Heart right ventricle (tissue), 16 donors: ENCODE results near the gene TMC5. TPM values are rescaled to one million over a fixed set of nuclear protein-coding genes. Genes with fewer than 3 reads are reported as not detected.

Experiments
- ATAC-seq, 8 donors: fragments of 200-7000 bp; cut with Tn5 transposase; one replicate each; pipeline ENCODE4 v1.9.1; 2020; ENCODE audit warnings: mild to moderate bottlenecking in 8 of 8, moderate library complexity in 8 of 8, moderate number of reproducible peaks in 1 of 8
- DNase-seq, 2 donors: peaks; one replicate each; pipeline ENCODE4 v3.0.0-alpha.2; 2020
- H3K27ac ChIP-seq, 10 donors: fragments of 200-600 bp; sonication (generic) in 2 of 10; one replicate each; pipeline versions ENCODE4 v1.5.0 to v1.8.0; 2020 to 2022; ENCODE audit warnings: mild to moderate bottlenecking in 3 of 10
- H3K27me3 ChIP-seq, 7 donors: fragments of 200-600 bp; one replicate each; pipeline ENCODE4 v1.8.0; 2021 to 2022; ENCODE audit warnings: mild to moderate bottlenecking in 2 of 7
- H3K36me3 ChIP-seq, 9 donors: fragments of 200-600 bp; sonication (generic) in 1 of 9; one replicate each; pipeline versions ENCODE4 v1.5.0 to v1.8.0; 2020 to 2022; ENCODE audit warnings: mild to moderate bottlenecking in 2 of 9
- H3K4me1 ChIP-seq, 9 donors: fragments of 200-600 bp; sonication (generic) in 1 of 9; one replicate each; pipeline versions ENCODE4 v1.5.0 to v1.8.0; 2020 to 2022; ENCODE audit warnings: mild to moderate bottlenecking in 4 of 9
- H3K4me3 ChIP-seq, 10 donors: fragments of 200-600 bp; sonication (generic) in 2 of 10; one replicate each; pipeline versions ENCODE4 v1.5.0 to v1.8.0; 2020 to 2022; ENCODE audit warnings: mild to moderate bottlenecking in 7 of 10, moderate library complexity in 2 of 10
- H3K9me3 ChIP-seq, 11 donors: fragments of 200-600 bp in 10 of 11; sonication (generic) in 2 of 11; one replicate each; pipeline versions ENCODE4 v1.5.0 to v1.8.0; 2013 to 2022; ENCODE audit warnings: mild to moderate bottlenecking in 2 of 11, control low read depth in 1 of 11, moderate library complexity in 1 of 11
- CTCF ChIP-seq, 9 donors: fragments of 200-600 bp; sonication (generic) in 2 of 9; IDR thresholded peaks; one replicate each; pipeline versions ENCODE4 v1.5.0 to v1.8.0; 2021 to 2022; ENCODE audit warnings: antibody characterized with exemption in 9 of 9, mild to moderate bottlenecking in 5 of 9, moderate library complexity in 1 of 9
- WGBS, 2 donors: extraction: QIAGEN DNeasy Blood & Tissue Kit; methylation state at CpG; one replicate each; pipeline ENCODE4 v1.1.7; 2013; ENCODE audit warnings: inconsistent platforms in 1 of 2; 5-methylcytosine and 5-hydroxymethylcytosine counted together
- intact Hi-C, 10 donors: fragments of 100-400 bp; cut with DNase I; formaldehyde crosslinking; loops; one replicate each; pipeline versions ENCODE4 v1.11.1 to v1.14.2; 2022
- polyA plus RNA-seq, 2 donors: library from polyadenylated mRNA; stranded (reverse); fragments of 200-250 nt; gene quantifications; one replicate each; pipeline ENCODE4 v1.2.3, GENCODE V29; 2013
- total RNA-seq, 10 donors: library from RNA; stranded (reverse); fragmentation: NEBNext Ultra II Directional in 3 of 10; extraction: Animal tissue kit (Norgen Biotek cat#: 25700) in 3 of 10; gene quantifications; one replicate each; pipeline versions ENCODE4 v1.2.1 to v1.2.4, GENCODE V29; 2021 to 2023
- donor health status: Arrhythmogenic right ventricular cardiomyopathy.
- donor health status: ischemic (EF 13 %, LVEDD 7.1; RV severe dilation, severe dysfunction).
- donor health status: healthy with polysubstance abuse.
- donor health status: DM: no; HTN: yes; CAD: no.
- donor health status: DM: no; HTN: no; CAD: no.
- donor health status: ischemic (EF 25% LVEDD 6.9; RV normal size, moderate dysfunction).
- donor health status: ischemic (EF 25% LVEDD 5.7; RV mildly dilated, moderate dysfunction).
- donor health status: healthy.
- donor health status: DM: yes; HTN: yes; CAD: no.
- donor health status: Ischemic cardiomyopathy.
- donor health status: ischemic (EF 35%, LVEDD 5.7; RV mildly dilated, moderate dysfunction).
- donor health status: nonischemic (EF 11% LVEDD 7.7; RV severe dilation, severe dysfunction).
- donor health status: DM: yes; HTN: yes; CAD: no.
- donor health status: PGD.
- donor health status: ischemic (EF 29% LVEDD 5.4; RV normal size, mild dysfunction).
- donor health status: nonischemic (EF 23%, LVEDD 6.1; RV moderate dilation, normal function).

Gene TMC5
- total and polyA plus RNA-seq, 12 donors, result under 0.01 to 0.13 (median 0.10) TPM; not detected in 8

GRCh38 chr16:19503461-19504075 is 85.9 kb downstream of the TMC5 start:
- Histone ChIP-seq H3K4me3 (no peak overlapping the region), H3K9me3 (no peaks in the 10 kb centered on the region), H3K27me3 (no peaks in the 10 kb centered on the region), H3K36me3 (peaks cover 0 to 100% (median 32%) of the 10 kb centered on the region in 9 donors), H3K27ac (no peak overlapping the region), H3K4me1 (peaks cover 0 to 12% (median 0%) of the 10 kb centered on the region in 9 donors)
- WGBS, 2 donors, result 94 to 97% methylated on average over 5 of the region's 5 CpGs
- no peak for DNase-seq
- intact Hi-C loops, result loop anchor here in 8 of 10 donors (2.0 to 10.0 kb wide), 5 partner anchors 336 to 419 kb away; partner anchors contain the start of gene SYT17 (in 1 of the 8)
- ATAC-seq, result no peak
- TF ChIP-seq CTCF (IDR thresholded peaks at IDR 0.05), result no peak

GRCh38 chr16:19505600-19506303 is 88.1 kb downstream of the TMC5 start:
- WGBS, 2 donors, result 68 to 72% methylated on average over 5 of the region's 5 CpGs
- Histone ChIP-seq H3K36me3 (peaks cover 0 to 100% (median 50%) of the 10 kb centered on the region in 9 donors), H3K27ac (peak overlapping the region in 1 of 10 donors; percentile 25), H3K4me1 (peaks cover 0 to 12% (median 0%) of the 10 kb centered on the region in 9 donors), H3K9me3 (no peaks in the 10 kb centered on the region), H3K27me3 (no peaks in the 10 kb centered on the region), H3K4me3 (no peak overlapping the region)
- ATAC-seq (peak in 6 of 8 donors; percentile 38 to 68 (median 52)), DNase-seq (peak in 1 of 2 donors; percentile 23)
- TF ChIP-seq CTCF (IDR thresholded peaks at IDR 0.05), result no peak
- intact Hi-C loops, result loop anchor here in 3 of 10 donors (5.0 to 10.0 kb wide), 2 partner anchors 418 to 421 kb away; no protein-coding TSS in a partner anchor

GRCh38 chr16:19506965-19507364 is 89.3 kb downstream of the TMC5 start:
- Histone ChIP-seq H3K27me3 (no peaks in the 10 kb centered on the region), H3K4me1 (peaks cover 0 to 12% (median 0%) of the 10 kb centered on the region in 9 donors), H3K27ac (no peak overlapping the region), H3K4me3 (no peak overlapping the region), H3K36me3 (peaks cover 0 to 100% (median 44%) of the 10 kb centered on the region in 9 donors), H3K9me3 (no peaks in the 10 kb centered on the region)
- no peak for TF ChIP-seq CTCF (IDR thresholded peaks at IDR 0.05)
- DNase-seq (no peak), ATAC-seq (no peak)
- intact Hi-C loops, result loop anchor here in 3 of 10 donors (5.0 to 10.0 kb wide), 2 partner anchors 420 to 422 kb away; no protein-coding TSS in a partner anchor
- WGBS, 2 donors, result 84 to 97% methylated on average over 4 of the region's 4 CpGs

GRCh38 chr16:19507867-19508266 is 90.2 kb downstream of the TMC5 start:
- no peaks in the 10 kb centered on the region for H3K9me3 ChIP-seq
- 91 to 94% methylated on average over 2 of the region's 2 CpGs for WGBS, 2 donors
- H3K27me3 ChIP-seq, result no peaks in the 10 kb centered on the region
- H3K4me3 ChIP-seq, result no peak overlapping the region
- peaks cover 0 to 12% (median 0%) of the 10 kb centered on the region in 9 donors for H3K4me1 ChIP-seq
- intact Hi-C loops, result loop anchor here in 3 of 10 donors (5.0 to 10.0 kb wide), 2 partner anchors 421 to 423 kb away; no protein-coding TSS in a partner anchor
- H3K27ac ChIP-seq, result no peak overlapping the region
- ATAC-seq, result no peak
- DNase-seq, result no peak
- TF ChIP-seq CTCF (IDR thresholded peaks at IDR 0.05), result no peak
- H3K36me3 ChIP-seq, result peaks cover 0 to 97% (median 40%) of the 10 kb centered on the region in 9 donors
